Fibroblast of mammary gland (primary cell): ENCODE results near the gene SLC52A3.

Experiments used
- DNase-seq: peaks from one replicate; pipeline ENCODE4 v3.0.0-alpha.2; 2010; ENCODE audit warnings: low read depth
- H3K4me3 ChIP-seq: 2 replicates; pipeline ENCODE4 v1.5.1; 2011; ENCODE audit warnings: low read depth, mild to moderate bottlenecking, low read length, moderate library complexity; ENCODE audit not compliant: control insufficient read depth
- CTCF ChIP-seq: conservative IDR thresholded peaks from 2 replicates; pipeline ENCODE4 v1.5.1; 2011; ENCODE audit warnings: low read depth, low read length, inconsistent platforms; ENCODE audit not compliant: control insufficient read depth, insufficient read depth

Gene SLC52A3

GRCh38 chr20:776165-776564, 7.9 kb upstream of the SLC52A3 start:
- TF ChIP-seq CTCF, result no peak
- DNase-seq, result no peak
- no peak overlapping the region for H3K4me3 ChIP-seq

- no peak overlapping the region for H3K4me3 ChIP-seq
- DNase-seq, result no peak
- no peak for TF ChIP-seq CTCF
Observed at GRCh38 chr20:775679-776135, 7.4 kb upstream of the SLC52A3 start.

GRCh38 chr20:774660-775057, 6.4 kb upstream of the SLC52A3 start:
- TF ChIP-seq CTCF, result no peak
- no peak overlapping the region for H3K4me3 ChIP-seq
- DNase-seq, result no peak

GRCh38 chr20:774016-774659, 5.8 kb upstream of the SLC52A3 start:
- H3K4me3 ChIP-seq, result no peak overlapping the region
- TF ChIP-seq CTCF, result no peak
- DNase-seq, result no peak

GRCh38 chr20:772806-773205, 4.5 kb upstream of the SLC52A3 start:
- no peak overlapping the region for H3K4me3 ChIP-seq
- DNase-seq, result no peak
- TF ChIP-seq CTCF, result no peak

- DNase-seq, result no peak
- no peak overlapping the region for H3K4me3 ChIP-seq
- no peak for TF ChIP-seq CTCF
Observed at GRCh38 chr20:771741-772464, 3.6 kb upstream of the SLC52A3 start.

GRCh38 chr20:770691-771090, 2.4 kb upstream of the SLC52A3 start:
- no peak for TF ChIP-seq CTCF
- no peak overlapping the region for H3K4me3 ChIP-seq
- no peak for DNase-seq
